ENCODE data around the gene PAX9.
"Not testable (repeated sequence)": the region's sequence is repeated elsewhere in the genome, so short reads cannot be mapped to it uniquely, and the experiment has no call there.

Gene PAX9

DNA sequence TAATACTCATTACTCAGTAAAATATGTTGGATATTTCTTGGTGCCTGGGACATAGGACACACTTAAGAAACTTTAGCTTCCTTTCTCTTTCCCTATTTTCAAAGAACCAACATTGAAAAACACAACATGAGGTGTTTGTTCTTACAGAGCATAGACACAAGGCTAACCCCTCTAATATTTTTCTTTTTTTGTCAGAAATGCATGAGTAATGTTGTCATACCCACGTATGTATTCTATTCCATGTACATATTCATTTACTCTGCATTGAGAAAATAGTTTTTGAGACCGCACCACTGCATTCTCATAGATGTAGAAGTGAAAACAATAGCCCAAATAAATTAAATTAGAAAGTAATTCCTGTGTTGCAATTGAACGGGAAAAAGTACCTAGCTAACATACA is 13.0 kb downstream of the PAX9 start:
- TF ChIP-seq, protein P1, sequence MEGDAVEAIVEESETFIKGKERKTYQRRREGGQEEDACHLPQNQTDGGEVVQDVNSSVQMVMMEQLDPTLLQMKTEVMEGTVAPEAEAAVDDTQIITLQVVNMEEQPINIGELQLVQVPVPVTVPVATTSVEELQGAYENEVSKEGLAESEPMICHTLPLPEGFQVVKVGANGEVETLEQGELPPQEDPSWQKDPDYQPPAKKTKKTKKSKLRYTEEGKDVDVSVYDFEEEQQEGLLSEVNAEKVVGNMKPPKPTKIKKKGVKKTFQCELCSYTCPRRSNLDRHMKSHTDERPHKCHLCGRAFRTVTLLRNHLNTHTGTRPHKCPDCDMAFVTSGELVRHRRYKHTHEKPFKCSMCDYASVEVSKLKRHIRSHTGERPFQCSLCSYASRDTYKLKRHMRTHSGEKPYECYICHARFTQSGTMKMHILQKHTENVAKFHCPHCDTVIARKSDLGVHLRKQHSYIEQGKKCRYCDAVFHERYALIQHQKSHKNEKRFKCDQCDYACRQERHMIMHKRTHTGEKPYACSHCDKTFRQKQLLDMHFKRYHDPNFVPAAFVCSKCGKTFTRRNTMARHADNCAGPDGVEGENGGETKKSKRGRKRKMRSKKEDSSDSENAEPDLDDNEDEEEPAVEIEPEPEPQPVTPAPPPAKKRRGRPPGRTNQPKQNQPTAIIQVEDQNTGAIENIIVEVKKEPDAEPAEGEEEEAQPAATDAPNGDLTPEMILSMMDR (IDR thresholded peaks at IDR 0.05; ENCODE audit: insufficient read depth, missing control alignments): no peak
- no peak for DNase-seq (ENCODE audit: insufficient read length, low spot score)
- FAIRE-seq: no peak

DNA sequence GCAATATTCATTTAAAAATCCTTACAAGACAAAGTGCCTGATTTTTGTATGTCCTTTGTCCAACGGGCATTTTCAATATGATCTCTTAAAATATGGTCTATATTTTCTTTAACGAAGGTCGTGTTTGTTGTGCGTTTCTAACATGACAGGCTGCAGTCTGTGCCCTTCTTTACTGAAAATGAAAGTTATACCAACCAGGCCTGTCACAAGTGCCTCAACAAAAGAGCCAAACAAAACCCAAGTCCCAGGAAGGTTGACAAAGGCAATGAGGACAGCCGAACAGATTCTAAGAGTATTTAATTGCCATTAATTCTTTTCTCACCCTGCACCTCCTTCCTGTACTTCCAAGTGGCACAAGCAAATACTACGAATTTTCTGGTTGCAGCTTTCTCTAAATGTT is 13.9 kb downstream of the PAX9 start:
- TF ChIP-seq, protein P1 (IDR thresholded peaks at IDR 0.05; ENCODE audit: insufficient read depth, missing control alignments): no peak
- FAIRE-seq: no peak
- no peak for DNase-seq (ENCODE audit: insufficient read length, low spot score)

DNA sequence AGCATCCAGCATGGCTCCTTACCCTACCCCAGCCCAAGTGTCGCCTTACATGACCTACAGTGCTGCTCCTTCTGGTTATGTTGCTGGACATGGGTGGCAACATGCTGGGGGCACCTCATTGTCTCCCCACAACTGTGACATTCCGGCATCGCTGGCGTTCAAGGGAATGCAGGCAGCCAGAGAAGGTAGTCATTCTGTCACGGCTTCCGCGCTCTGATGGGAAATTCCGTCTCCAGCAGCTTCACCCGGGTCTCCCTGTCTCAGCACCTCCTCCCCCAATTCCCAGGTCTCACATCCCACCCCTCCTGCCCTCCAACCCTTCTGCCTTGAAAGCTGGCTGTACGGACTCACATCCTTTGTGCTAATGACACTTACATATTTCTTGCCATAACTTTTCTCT is 14.6 kb downstream of the PAX9 start:
- no peak for DNase-seq (ENCODE audit: insufficient read length, low spot score)
- no peak for FAIRE-seq

DNA sequence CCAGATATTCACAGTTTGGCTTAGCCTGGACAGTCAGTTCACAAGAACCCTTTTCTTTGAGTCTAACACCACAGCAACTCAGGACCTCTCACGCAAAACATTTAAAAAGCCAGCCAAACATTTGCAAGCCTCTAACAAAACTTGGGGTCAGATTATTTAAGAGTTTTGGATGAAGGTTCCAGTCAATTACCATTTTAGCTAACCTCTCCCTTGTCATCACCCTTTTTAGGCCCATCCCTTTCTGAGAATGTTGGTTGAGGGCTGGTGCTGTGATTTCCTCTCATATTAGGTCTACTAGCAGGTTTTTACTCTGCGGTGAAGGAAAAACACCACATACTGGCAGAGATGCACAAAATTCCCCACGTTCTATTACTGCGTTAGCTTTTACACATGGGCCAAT is 20.7 kb downstream of the PAX9 start:
- TF ChIP-seq, protein P1 (IDR thresholded peaks at IDR 0.05; ENCODE audit: insufficient read depth, missing control alignments): no peak
- FAIRE-seq (no peak), DNase-seq (ENCODE audit: insufficient read length, low spot score) (no peak)

More for the DNA sequence above, 14.6 kb downstream of the PAX9 start:
- TF ChIP-seq, protein P1 (IDR thresholded peaks at IDR 0.05; ENCODE audit: insufficient read depth, missing control alignments): no peak

DNA sequence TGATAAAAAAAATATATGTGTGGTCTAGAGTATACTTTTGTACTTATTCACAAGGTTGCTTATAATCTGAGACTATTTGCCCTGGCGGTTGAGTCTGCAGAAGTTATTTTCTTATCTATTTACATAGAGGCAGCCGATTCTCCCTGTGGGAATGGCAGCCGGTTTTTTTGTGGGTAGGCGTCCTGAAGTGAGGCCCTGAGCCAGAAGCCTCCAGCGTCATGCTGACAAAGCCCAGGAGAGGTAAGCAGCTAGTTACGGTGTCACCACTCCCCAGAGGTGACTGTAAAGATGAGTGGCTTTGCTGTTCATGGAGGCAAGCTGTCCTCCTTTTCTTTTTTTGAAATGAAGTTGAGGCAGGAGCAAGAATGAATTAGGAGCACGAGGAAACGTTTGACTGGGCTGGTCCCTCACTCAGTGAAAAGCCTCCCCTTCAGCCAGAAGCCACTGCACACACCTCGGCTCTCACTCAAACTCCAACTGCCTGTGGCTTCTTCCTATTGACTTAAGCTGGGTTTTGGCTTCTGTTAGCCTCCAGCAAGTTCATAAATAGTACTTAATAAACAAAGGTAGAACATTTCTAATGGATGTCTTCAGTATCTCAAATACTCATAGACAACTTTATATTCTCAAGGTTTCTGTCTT is 21.5 kb downstream of the PAX9 start:
- DNase-seq (ENCODE audit: insufficient read length, low spot score) (no peak), FAIRE-seq (no peak)
- TF ChIP-seq, protein P1 (IDR thresholded peaks at IDR 0.05; ENCODE audit: insufficient read depth, missing control alignments): no peak

DNA sequence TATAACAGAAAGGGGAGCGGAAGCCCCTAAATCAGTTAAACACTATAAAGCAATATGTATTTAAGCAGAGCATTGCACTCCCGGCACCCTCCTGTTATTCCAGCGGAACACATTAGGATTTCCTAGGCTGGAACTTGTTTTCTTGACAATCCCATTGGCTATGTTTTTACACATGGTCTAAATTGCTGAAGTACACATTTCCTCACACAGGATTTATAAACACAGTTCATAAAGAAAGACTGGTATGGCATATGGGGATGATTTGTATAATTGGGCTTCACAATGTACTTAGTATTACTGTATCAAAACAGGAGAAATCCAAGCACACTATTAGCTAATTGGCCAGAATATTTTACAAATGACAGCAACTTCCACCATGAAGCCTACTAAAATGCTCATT is 23.3 kb downstream of the PAX9 start:
- TF ChIP-seq, protein P1 (IDR thresholded peaks at IDR 0.05; ENCODE audit: insufficient read depth, missing control alignments): no peak
- no peak for FAIRE-seq
- DNase-seq (ENCODE audit: insufficient read length, low spot score): no peak

DNA sequence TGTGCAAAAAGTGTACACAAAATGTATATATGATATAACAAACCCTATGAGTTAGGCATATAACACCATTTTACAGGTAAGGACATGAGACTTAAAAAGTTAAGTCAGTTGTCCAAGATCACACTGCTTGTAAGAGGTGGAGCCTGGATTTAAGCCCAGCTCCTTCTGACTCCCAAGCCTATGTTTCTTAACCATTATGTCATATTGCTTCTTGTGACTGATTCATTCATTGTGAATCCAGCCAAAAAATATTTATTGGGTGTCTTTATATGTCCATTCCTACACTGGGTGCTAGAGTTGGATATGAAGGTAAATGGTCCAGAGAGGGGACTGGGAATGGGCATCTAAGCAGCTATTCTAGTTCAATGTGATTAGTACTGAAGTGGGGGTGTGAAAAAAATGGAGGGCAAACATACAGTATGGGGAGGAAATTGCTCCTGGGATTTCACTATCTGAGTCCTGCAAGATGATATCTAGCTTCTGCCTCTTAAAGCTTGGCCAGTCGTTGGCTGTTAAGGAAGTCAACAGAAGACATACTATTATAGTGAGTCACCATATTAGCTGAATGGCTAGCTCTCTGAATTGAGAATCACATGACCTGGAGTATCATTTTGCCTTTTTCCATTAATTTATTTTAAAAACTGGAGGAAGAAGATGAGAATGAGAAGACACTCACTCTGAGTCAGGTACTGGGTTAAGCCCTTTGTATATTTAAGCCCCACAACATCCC is 28.8 kb downstream of the PAX9 start:
- TF ChIP-seq, protein P1 (IDR thresholded peaks at IDR 0.05; ENCODE audit: insufficient read depth, missing control alignments): no peak
- no peak for DNase-seq (ENCODE audit: insufficient read length, low spot score)
- no peak for FAIRE-seq

DNA sequence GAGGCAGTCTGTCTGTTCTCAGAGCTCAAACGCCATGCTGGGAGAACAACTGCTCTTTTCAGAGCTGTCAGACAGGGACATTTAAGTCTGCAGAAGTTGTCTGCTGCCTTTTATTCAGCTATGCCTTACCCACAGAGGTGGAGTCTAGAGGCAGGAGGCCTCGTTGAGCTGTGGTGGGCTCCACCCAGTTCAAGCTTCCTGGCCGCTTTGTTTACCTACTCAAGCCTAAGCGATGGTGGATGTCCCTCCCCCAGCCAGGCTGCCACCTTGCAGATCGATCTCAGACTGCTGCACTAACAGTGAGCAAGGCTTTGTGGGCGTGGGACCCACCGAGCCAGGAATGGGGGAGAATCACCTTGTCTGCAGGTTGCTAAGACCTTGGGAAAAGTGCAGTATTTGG is 37.8 kb downstream of the PAX9 start:
- not testable (repeated sequence) for FAIRE-seq; DNase-seq (ENCODE audit: insufficient read length, low spot score)

Measured in D721Med (cell line).